Right cardiac atrium (tissue), 5 donors: Measurements from ENCODE around the gene ZBTB3. TPM values are rescaled to one million over a fixed set of nuclear protein-coding genes. Genes with fewer than 3 reads are reported as not detected.

Experiments used
- ATAC-seq, 2 donors: fragments of 200-7000 bp; cut with Tn5 transposase; one replicate each; pipeline versions ENCODE4 v1.8.0 to v1.9.1; 2020; ENCODE audit warnings: moderate library complexity in 2 of 2, mild to moderate bottlenecking in 1 of 2
- DNase-seq, 3 donors: peaks; one replicate each; pipeline ENCODE4 v3.0.0-alpha.2; 2020
- H3K27ac ChIP-seq: one replicate; pipeline ENCODE4 v1.5.1; 2013; ENCODE audit warnings: mild to moderate bottlenecking, low read length, control low read depth, moderate library complexity
- H3K27me3 ChIP-seq: one replicate; pipeline ENCODE4 v1.6.1; 2013; ENCODE audit not compliant: control insufficient read depth, insufficient read depth
- H3K4me1 ChIP-seq: one replicate; pipeline ENCODE4 v1.6.1; 2013; ENCODE audit warnings: low read length; ENCODE audit not compliant: control insufficient read depth, insufficient read depth
- H3K4me3 ChIP-seq: one replicate; pipeline ENCODE4 v1.5.1; 2013; ENCODE audit warnings: low read length, control low read depth
- H3K9me3 ChIP-seq: one replicate; pipeline ENCODE4 v1.6.1; 2013; ENCODE audit warnings: low read length; ENCODE audit not compliant: control insufficient read depth
- WGBS: extraction: QIAGEN DNeasy Blood & Tissue Kit; methylation state at CpG from one replicate; pipeline ENCODE4 v1.1.7; 2013; 5-methylcytosine and 5-hydroxymethylcytosine counted together
- intact Hi-C, 4 donors: fragments of 100-400 bp; cut with DNase I; formaldehyde crosslinking; loops; one replicate each; pipeline versions ENCODE4 v1.11.0 to v1.14.0; 2022 to 2023
- polyA plus RNA-seq: library from polyadenylated mRNA; stranded (reverse); fragments of 200-250 nt; gene quantifications from one replicate; pipeline ENCODE4 v1.2.3, GENCODE V29; 2013
- total RNA-seq, 4 donors: library from RNA; stranded (reverse); fragmentation: NEBNext Ultra II Directional; extraction: Animal tissue kit (Norgen Biotek cat#: 25700); gene quantifications; one replicate each; pipeline ENCODE4 v1.2.1, GENCODE V29; 2021
- donor health status: healthy with polysubstance abuse.
- donor health status: DM: no; HTN: yes; CAD: no.
- donor health status: DM: no; HTN: no; CAD: no.
- donor health status: DM: no; HTN: yes; CAD: no; lungs with severe emphysema.
- donor health status: DM: yes; HTN: yes; CAD: no.

The ZBTB3 gene
- total and polyA plus RNA-seq, 5 donors, result 4.0 to 14.5 (median 8.7) TPM

DNA sequence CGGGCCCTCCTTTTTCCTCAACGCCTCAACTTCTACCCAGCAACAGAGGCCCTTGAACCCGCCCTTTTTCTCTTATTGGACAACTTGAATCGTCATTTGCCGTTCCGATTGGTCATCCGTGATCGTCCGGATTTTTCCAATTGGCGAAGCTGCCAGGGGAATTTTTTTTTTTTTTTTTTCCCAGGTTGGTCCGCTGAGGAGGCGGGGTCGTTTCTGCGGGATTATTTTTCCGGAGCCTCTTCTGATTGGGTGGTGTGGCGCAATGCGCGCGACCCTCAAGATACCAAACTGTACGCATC lies 26.1 kb downstream of the ZBTB3 start:
- DNase-seq (peak; percentile 85 to 93 (median 90)), ATAC-seq (peak; percentile 87)
- intact Hi-C loops, result no loop called here
- H3K27ac ChIP-seq, result peak overlapping the region; percentile 100
- under 1% methylated on average over 20 of the region's 20 CpGs for WGBS
- H3K9me3 ChIP-seq, result no peaks in the 10 kb centered on the region
- H3K4me3 ChIP-seq, result peak overlapping the region; percentile 90
- peaks cover 2% of the 10 kb centered on the region for H3K4me1 ChIP-seq
- H3K27me3 ChIP-seq, result no peaks in the 10 kb centered on the region

DNA sequence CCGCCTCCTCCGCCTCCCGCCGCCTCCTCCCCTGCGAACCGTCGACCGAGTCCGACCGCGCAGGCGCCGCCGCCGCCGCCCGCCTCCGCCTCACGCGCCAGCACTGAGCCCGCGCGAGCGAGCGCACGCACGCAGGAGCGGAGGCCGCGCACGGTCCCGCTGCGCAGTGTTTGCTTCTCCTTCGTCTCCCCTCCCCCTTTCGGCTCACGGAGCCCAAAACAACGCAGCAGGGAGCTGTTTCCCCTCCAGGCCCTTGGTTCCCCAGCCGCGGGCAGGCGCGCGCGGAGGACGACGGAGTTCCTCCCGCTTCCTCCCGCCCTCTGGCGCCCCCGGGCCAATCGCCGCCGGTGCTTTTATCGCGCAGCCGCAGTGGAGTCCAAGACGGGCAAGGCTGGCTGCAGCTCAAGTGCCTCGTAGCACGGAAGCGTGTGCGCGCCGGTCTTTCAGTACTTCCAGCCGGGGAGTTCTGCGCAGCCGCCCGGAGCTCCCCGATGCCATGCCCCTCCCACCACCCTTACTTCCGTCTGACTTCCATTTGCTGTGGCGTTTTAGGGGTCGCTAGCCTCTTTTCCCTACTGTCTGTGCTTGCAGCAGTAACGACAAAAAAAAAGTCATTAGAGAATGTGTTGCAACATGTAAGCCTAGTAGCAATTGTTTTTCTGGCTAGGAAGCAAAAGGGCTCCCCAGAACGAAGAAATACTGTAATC lies 26.6 kb downstream of the ZBTB3 start, which contains the start of gene HNRNPUL2:
HNRNPUL2 (minus strand) TSS at position 293 of the 707 bp plus-strand sequence. CDS start 301 bp downstream, outside the sequence.
- DNase-seq (peak; percentile 99 to 100 (median 100)), ATAC-seq (peak; percentile 95 to 96)
- Histone ChIP-seq H3K27me3 (no peaks in the 10 kb centered on the region), H3K27ac (peak within 1 kb of the TSS; percentile 100), H3K4me3 (peak within 1 kb of the TSS; percentile 90), H3K9me3 (no peaks in the 10 kb centered on the region), H3K4me1 (peaks cover 2% of the 10 kb centered on the region)
- WGBS, result under 1% methylated on average over 72 of the region's 72 CpGs
- intact Hi-C loops, result no loop called here

DNA sequence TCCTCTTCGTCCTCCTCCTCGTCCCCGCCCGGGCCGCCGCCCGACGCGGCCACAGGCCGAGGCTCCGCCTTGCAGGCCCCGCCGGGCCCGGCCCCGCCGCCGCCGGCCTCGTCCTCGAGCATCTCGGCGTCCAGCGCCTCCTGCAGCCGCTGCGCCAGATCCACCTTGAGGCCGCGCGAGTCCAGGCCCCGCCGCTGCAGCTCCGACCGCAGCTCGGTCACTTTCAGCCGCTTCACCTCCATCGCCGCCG lies 27.1 kb downstream of the ZBTB3 start:
- DNase-seq (no peak), ATAC-seq (peak; percentile 3 to 4)
- H3K4me3 ChIP-seq, result peak overlapping the region; percentile 66
- H3K27ac ChIP-seq, result peak overlapping the region; percentile 96
- H3K27me3 ChIP-seq, result no peaks in the 10 kb centered on the region
- intact Hi-C loops, result no loop called here
- WGBS, result under 1% methylated on average over 37 of the region's 37 CpGs
- H3K9me3 ChIP-seq, result no peaks in the 10 kb centered on the region
- peaks cover 2% of the 10 kb centered on the region for H3K4me1 ChIP-seq

DNA sequence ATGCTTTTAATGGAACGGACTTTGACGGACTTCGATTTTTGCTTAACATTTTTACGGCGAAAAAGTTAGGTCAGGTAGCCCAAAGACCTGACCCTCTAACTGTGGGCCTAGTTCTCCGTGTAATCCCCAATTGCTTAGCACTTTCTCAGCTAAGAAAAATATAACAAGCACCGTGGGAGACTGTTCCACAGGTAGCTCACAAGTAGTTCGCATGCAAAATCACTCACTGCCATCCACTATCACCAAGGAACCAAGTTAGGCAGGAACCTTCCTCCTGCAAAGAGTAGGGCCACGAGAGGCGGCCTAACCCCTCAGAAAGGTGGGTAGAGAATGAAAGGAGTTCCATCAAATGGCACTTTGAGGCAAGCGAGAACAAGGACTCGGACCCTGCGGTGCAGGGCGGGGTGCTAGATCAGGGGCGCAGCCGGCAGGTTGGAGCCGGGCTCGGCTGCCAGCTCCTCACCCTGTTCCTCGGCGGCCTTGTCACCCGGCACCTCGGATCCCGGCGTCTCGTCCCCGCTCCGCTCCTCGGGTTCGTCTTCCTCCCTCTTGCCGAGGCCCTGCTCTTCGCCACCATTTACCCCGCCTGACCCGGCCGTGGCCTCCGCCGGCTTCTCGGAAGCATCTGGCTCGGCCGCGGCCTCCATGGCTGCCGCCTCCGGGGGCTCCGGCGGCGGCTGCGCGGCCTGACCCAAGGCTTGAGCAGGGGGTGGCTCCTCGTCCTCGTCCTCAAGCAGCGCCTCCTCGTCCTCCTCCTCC lies 27.6 kb downstream of the ZBTB3 start:
- under 1% methylated on average over 51 of the region's 51 CpGs for WGBS
- H3K4me3 ChIP-seq, result peak overlapping the region; percentile 66
- no peaks in the 10 kb centered on the region for H3K27me3 ChIP-seq
- DNase-seq (peak in 2 of 3 donors; percentile 57 to 75), ATAC-seq (no peak)
- intact Hi-C loops, result no loop called here
- H3K9me3 ChIP-seq, result no peaks in the 10 kb centered on the region
- H3K27ac ChIP-seq, result peak overlapping the region; percentile 96
- H3K4me1 ChIP-seq, result peaks cover 2% of the 10 kb centered on the region

DNA sequence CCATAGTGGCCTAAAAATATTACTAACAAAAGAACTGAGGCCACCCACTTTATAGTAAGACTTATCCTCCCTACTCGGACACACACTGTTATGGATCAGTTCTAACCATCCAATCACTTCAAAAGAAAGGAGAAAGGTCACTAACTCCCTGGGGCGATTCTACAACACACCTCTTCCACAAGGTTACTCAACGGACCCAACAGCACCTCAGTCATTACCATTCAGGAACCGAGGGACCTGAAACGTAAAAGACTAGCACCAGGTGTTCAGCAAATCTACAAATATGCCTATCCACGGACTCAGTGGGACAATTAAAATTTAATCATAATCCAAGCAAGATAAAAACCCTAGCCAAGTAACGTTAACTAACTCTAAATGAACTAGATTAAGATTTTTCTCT lies 28.3 kb downstream of the ZBTB3 start:
- no peak for ATAC-seq
- Histone ChIP-seq H3K27me3 (no peaks in the 10 kb centered on the region), H3K9me3 (no peaks in the 10 kb centered on the region), H3K4me1 (peaks cover 2% of the 10 kb centered on the region), H3K4me3 (peak overlapping the region; percentile 66), H3K27ac (peak overlapping the region; percentile 66)
- 1% methylated on average over 7 of the region's 7 CpGs for WGBS
- intact Hi-C loops, result no loop called here
- DNase-seq, result no peak

DNA sequence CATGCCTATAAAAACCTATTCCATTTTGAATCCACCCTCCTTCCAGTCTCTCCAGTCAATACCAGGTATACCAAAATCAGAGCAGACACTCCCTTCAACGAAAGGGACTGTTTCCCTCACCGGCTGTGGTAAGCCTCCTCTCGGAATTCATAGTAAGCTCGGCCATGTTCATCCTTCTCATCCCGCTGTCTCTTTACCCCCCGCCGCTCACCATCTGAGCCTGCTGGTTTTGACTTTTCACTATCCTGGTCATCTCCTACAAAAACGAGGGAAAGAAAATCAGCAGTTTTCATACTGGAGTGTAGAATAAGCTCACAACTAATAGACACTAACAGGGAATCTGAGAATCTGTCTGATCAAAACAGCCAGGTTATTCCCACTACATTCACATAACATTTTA lies 29.8 kb downstream of the ZBTB3 start:
- intact Hi-C loops, result no loop called here
- Histone ChIP-seq H3K4me3 (peak overlapping the region; percentile 12), H3K4me1 (no peaks in the 10 kb centered on the region), H3K27ac (no peak overlapping the region), H3K9me3 (no peaks in the 10 kb centered on the region), H3K27me3 (no peaks in the 10 kb centered on the region)
- ATAC-seq, result no peak
- WGBS, result 34% methylated on average over 8 of the region's 8 CpGs
- DNase-seq, result no peak

DNA sequence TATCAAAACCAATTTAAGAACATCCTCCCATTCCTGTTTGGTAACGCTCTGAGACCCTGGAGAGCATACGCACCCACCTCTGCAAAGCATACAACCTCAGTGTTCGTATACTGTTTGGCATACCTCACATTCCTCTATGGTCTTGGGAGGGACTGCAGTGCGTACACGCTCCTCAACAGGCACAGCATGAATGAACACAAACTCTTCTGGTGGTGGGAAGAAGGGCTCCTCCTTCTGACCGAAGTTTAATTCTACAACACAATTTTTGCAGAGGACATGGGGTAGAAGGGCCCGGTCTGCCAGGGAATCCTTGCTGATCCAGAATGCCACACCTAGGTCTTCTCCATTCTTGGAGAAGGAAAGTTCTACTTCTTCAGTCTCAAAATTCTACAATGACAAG lies 32.0 kb downstream of the ZBTB3 start:
- 58% methylated on average over 7 of the region's 7 CpGs for WGBS
- H3K4me1 ChIP-seq, result no peaks in the 10 kb centered on the region

DNA sequence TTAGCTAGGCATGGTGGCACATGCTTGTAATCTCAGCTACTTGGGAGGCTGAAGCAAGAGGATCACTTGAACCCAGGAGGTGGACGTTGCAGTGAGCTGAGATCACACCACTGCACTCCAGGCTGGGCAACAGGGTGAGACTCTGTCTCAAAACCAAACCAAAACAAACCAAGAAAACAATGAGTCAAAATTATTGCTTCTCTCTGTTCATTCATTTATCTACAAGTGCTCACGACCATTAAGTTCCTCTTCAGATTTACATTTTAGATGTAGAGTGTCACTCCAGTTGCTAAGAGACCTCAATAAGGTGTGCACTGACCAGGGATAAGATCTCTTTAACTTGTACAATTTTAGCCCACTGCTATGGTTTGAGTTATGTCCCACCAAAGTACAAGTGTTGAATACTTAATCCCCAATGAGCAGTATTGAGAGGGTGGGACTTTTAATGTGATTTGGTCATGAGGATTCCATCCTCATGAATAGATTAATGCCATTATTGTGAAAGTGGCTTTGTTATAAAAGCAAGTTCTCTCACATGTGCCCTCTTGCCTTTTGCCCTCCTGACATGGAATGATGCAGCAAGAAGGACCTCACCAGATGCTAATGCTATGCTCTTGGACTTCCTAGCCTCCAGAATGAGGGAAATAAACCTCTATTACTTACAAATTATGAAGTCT lies 34.5 kb downstream of the ZBTB3 start:
- WGBS, result 78% methylated on average over 2 of the region's 2 CpGs
- Histone ChIP-seq H3K9me3 (no peaks in the 10 kb centered on the region), H3K27ac (no peak overlapping the region)

More for the DNA sequence above, 32.0 kb downstream of the ZBTB3 start:
- Histone ChIP-seq H3K27me3 (no peaks in the 10 kb centered on the region), H3K9me3 (no peaks in the 10 kb centered on the region), H3K4me3 (no peak overlapping the region), H3K27ac (no peak overlapping the region)
- intact Hi-C loops, result no loop called here
- DNase-seq, result no peak
- no peak for ATAC-seq

DNA sequence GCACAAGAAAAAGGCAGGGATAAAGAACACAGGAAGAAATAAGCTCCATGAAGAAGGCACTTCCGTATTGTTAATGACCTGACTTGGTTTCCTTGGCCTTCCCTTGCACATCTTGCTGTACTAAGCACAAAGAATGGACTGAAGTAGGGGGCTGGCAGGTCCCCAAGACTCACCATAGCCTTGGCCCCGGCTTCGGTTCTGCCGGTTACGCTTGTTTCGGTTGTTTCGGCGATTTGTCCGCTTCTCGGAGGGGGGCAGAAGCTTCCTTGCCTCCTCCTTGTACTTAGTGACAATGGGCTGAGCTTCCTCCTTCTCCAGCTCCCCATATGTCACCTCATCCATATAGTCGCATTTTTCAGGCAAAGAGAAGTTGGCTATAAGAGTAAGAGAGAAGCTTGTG lies 37.1 kb downstream of the ZBTB3 start:
- no peaks in the 10 kb centered on the region for H3K9me3 ChIP-seq
- peaks cover 4% of the 10 kb centered on the region for H3K4me1 ChIP-seq
- H3K27me3 ChIP-seq, result no peaks in the 10 kb centered on the region
- 87% methylated on average over 11 of the region's 11 CpGs for WGBS
- H3K4me3 ChIP-seq, result no peak overlapping the region
- no peak overlapping the region for H3K27ac ChIP-seq
- DNase-seq, result no peak
- no peak for ATAC-seq
- intact Hi-C loops, result no loop called here

More for the DNA sequence above, 34.5 kb downstream of the ZBTB3 start:
- Histone ChIP-seq H3K4me3 (no peak overlapping the region), H3K4me1 (no peaks in the 10 kb centered on the region), H3K27me3 (no peaks in the 10 kb centered on the region)
- intact Hi-C loops, result no loop called here
- DNase-seq, result no peak
- no peak for ATAC-seq

DNA sequence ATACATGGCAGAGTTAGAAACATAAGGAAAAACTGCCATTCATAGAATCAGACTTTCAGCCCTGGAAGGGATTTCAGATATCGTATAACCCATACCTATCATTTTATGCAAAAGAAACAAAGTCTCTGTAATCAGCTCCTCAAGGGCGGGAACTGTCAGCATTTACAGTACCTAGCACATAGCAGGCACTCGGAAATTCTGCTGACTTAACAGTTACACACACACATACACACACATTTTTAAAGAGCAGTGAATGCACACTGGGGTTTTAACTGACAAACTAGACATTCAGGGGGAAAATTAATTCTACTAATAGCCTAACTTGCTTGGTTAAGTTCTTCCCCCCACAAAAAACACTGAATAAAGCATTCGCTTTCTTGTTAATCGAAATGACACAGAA lies 37.8 kb downstream of the ZBTB3 start:
- no peak overlapping the region for H3K4me3 ChIP-seq
- intact Hi-C loops, result no loop called here
- no peak for DNase-seq
- 87% methylated on average over 5 of the region's 5 CpGs for WGBS
- no peaks in the 10 kb centered on the region for H3K9me3 ChIP-seq
- H3K27ac ChIP-seq, result no peak overlapping the region
- peaks cover 4% of the 10 kb centered on the region for H3K4me1 ChIP-seq
- no peak for ATAC-seq
- no peaks in the 10 kb centered on the region for H3K27me3 ChIP-seq
